GM18861 (cell line): ENCODE measurements around the gene CPD.

Source experiments
- ATAC-seq: cut with Tn5 transposase; IDR thresholded peaks from one replicate; pipeline ENCODE4 v1.9.1; 2021; ENCODE audit not compliant: unreplicated experiment

CPD gene

GRCh38 chr17:30352240-30352814, 26.4 kb upstream of the CPD start:
- no peak for ATAC-seq

GRCh38 chr17:30354701-30355100, 24.0 kb upstream of the CPD start:
- no peak for ATAC-seq

GRCh38 chr17:30357476-30357875, 21.3 kb upstream of the CPD start:
- no peak for ATAC-seq

DNA sequence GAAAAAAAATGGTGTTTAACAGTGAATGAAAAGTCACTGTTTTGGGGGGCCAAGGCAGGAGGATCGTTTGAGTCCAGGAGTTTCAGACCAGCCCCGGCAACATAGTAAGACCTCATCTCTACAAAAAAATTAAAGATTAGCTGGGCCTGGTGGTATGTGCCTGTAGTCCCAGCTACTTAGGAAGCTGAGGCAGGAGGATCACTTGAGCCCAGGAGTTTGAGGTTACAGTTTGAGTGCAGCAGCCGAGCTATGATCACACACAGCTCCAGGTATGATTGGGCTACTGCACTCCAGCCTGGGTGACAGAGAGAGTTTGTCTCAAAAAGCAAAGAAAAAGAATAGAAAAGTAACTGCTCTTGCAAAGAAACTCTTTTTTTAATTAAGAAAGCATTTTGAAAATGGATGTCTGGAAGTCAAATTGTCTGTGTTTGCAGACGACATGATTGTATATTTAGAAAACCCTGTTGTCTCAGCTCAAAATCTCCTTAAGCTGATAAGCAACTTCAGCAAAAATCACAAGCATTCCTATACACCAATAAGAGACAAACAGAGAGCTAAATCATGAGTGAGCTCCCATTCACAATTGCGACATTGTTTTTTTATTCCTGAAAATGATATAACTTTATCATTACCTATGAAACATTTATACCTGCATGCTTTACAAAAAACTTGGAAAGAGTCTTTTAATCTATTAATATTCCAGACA, 20.5 kb upstream of the CPD start:
- ATAC-seq, result no peak

- no peak for ATAC-seq
These were observed 18.5 kb upstream of the CPD start for GRCh38 chr17:30360086-30360808.

- ATAC-seq, result no peak
These were observed 16.9 kb upstream of the CPD start for GRCh38 chr17:30361766-30362279.

GRCh38 chr17:30363715-30364202, 15.0 kb upstream of the CPD start:
- ATAC-seq, result peak; percentile 81

DNA sequence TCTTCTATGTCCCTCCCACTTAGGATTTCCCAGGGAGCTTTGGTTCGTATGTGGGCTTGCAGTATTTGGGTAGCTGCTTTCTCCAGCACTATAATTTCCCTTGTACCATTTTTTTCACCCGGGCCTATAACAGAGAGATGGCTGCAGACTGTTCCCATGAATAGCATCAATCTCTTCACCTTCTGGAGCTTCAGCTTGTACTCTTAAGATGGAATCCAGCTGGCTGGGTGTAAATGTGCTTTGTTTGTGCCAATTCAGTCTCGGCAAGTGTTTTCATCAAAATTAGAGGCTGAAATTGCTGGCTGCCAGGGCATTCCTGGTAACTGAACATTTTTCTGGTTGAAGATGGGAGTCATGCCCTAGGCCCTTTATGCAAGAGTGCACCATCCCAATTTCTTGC, 12.2 kb upstream of the CPD start:
- no peak for ATAC-seq

- no peak for ATAC-seq
These were observed 9.6 kb upstream of the CPD start for GRCh38 chr17:30368912-30369720.

DNA sequence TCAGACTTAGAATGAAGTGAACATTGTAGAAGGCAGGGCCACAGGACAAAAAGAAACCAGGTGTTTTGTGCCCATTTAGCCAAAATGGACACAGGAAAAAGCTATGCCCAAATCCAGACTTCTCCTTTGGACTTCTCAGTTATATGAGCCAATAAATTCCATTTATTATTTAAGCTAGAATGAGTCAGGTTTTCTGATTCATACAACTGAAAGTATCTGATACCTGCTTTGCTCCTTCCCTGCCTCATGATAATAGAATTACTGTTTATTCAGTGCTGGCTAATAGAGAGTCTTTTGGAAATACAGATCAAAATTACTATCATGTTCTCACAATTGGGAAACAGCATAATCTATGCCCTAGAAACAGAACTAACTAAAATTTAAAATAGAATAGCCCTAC, 8.7 kb upstream of the CPD start:
- ATAC-seq, result no peak

DNA sequence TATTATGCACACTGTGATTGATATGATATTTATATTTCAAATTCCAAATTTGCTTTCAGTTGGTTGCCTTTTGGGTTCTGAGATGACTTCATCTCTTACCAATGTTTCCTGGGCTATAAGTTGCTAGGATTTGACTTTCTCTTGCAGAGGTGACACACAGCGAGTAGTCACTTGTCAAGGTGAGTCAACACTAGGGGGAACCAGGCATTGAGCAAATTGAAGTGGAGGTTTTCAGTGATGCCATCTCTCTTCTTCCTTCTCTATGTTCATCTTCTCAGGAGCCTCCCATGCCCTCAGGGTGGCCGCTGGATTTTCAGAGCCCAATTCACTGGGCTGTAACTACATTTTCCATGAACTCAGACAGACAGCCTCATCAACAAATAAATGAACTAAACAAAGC, 6.0 kb upstream of the CPD start:
- ATAC-seq, result no peak

GRCh38 chr17:30375661-30376060, 3.1 kb upstream of the CPD start:
- no peak for ATAC-seq

DNA sequence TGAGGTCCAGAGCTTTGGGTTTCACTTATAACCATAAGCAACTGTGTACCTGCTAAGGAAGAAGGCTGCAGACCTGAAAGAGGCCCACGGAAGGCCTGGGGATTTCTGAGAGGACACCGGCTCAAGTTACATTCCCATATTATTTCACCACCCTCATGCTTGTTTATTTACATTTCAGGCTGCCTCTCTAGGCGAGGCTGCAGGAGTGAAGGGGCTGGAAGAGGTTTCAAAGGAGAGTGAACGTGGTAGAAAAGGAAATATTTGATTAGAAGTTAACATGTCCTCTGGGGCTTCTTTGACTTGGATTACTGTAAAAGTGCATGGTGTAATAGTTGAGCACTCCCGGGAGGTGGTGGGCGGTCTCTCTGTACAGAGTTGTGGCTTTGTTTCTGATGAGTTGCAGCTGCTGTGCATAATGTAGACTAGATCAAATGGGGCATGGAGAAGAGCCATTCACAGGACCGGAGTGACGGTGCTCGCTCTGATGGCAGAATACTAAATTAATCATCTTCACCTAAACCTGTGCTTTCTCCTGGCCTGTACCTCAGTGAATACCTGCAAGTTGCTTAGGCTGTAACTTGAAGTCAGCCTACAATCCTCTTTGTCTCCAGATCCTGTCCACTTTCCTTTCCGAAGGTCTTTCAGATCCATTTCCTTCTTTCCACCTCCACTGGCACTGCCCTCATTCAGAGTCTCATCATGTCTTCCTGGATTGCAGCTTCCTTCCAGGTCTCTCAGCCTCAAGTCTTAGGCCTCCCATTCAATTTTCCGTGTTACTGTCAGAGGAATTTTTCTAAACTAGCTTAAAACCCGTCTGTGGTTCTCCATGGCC, 1.9 kb upstream of the CPD start:
- no peak for ATAC-seq

GRCh38 chr17:30377574-30378240, 1.0 kb upstream of the CPD start:
- no peak for ATAC-seq

- peak; percentile 3 for ATAC-seq
These were observed 394 bp upstream of the CPD start for GRCh38 chr17:30378241-30378824.

GRCh38 chr17:30379303-30379902, 676 bp downstream of the CPD start:
- peak; percentile 8 for ATAC-seq

- no peak for ATAC-seq
These were observed 1.2 kb downstream of the CPD start for GRCh38 chr17:30379903-30380381.

GRCh38 chr17:30380643-30381339, 2.1 kb downstream of the CPD start:
- no peak for ATAC-seq
